Right atrium auricular region (tissue), 2 donors: Measurements from ENCODE around the gene HSPA9. TPM values are rescaled to one million over a fixed set of nuclear protein-coding genes. Genes with fewer than 3 reads are reported as not detected.

ENCODE experiments used
- DNase-seq: peaks from one replicate; pipeline ENCODE4 v3.0.0-alpha.2; 2019; ENCODE audit warnings: low spot score
- H3K27ac ChIP-seq, 2 donors: fragments of 200-600 bp; sonication (generic); 1 replicate in 1 of 2; 2 replicates in 1 of 2; pipeline ENCODE4 v1.5.1; 2016 to 2019
- H3K27me3 ChIP-seq, 2 donors: fragments of 200-600 bp; sonication (generic); one replicate each; pipeline versions ENCODE4 v1.5.1 to v1.6.0; 2017 to 2019
- H3K36me3 ChIP-seq: fragments of 200-600 bp; sonication (generic); one replicate; pipeline ENCODE4 v1.5.1; 2016
- H3K4me1 ChIP-seq, 2 donors: fragments of 200-600 bp; sonication (generic); one replicate each; pipeline versions ENCODE4 v1.5.1 to v1.6.0; 2017 to 2019
- H3K4me3 ChIP-seq, 2 donors: fragments of 200-600 bp; sonication (generic); 1 replicate in 1 of 2; 2 replicates in 1 of 2; pipeline ENCODE4 v1.5.1; 2017 to 2019; ENCODE audit warnings: mild to moderate bottlenecking in 1 of 2, moderate library complexity in 1 of 2
- H3K9me3 ChIP-seq, 2 donors: fragments of 200-600 bp; sonication (generic); one replicate each; pipeline ENCODE4 v1.5.1; 2019
- CTCF ChIP-seq, 2 donors: fragments of 200-600 bp; sonication (generic); IDR thresholded peaks; one replicate each; pipeline ENCODE4 v1.5.1; 2019; ENCODE audit warnings: antibody characterized with exemption in 2 of 2
- total RNA-seq, 2 donors: library from RNA; depleted of rRNA; stranded (reverse); fragments of >200 nt; gene quantifications; one replicate each; pipeline ENCODE4 v1.1.0, GENCODE V29; 2016

Gene HSPA9
- total RNA-seq, 2 donors from 2014 or later: 258 to 417 TPM

DNA sequence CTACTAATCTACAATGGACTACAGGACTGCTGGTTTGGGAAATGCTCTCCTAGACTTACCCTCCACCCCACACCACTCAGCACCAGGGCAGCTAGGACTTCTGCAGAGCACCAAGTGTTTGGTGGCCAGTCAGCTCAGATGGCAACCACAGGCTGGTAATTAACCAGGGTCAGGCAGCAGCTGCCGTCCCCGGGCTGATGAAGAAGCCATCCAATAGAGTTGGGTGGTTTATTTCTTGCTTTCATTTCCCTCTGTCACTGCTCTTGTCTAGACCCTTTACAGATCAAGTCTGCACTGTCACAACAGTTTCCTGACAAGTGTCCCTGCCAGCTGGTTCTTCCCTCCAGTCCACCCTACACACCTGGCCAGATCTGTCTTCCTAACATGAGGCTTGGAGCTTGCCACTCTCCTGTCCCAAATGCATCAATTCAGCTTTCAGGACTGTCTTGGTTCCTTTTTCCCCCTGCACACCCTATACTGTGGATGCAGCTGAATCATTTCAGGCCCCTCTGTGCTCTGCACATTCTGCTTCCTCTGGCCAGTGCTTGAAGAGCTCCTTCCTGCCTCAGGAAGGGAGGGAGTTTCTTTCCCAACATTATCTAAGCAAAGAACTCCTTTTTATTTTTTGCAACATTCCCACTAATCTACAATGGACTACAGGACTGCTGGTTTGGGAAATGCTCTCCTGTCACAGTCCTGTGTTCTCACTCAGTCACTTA lies 30.2 kb upstream of the HSPA9 start:
- no peaks in the 10 kb centered on the region for H3K27me3 ChIP-seq
- no peak for TF ChIP-seq CTCF (IDR thresholded peaks at IDR 0.05)
- no peak overlapping the region for H3K4me3 ChIP-seq
- H3K4me1 ChIP-seq: peaks cover 0 to 7% of the 10 kb centered on the region in 2 donors
- H3K27ac ChIP-seq: no peak overlapping the region
- no peaks in the 10 kb centered on the region for H3K36me3 ChIP-seq
- no peaks in the 10 kb centered on the region for H3K9me3 ChIP-seq
- no peak for DNase-seq

GRCh38 chr5:138604176-138604785 lies 29.1 kb upstream of the HSPA9 start:
- DNase-seq: no peak
- H3K36me3 ChIP-seq: no peaks in the 10 kb centered on the region
- H3K9me3 ChIP-seq: no peaks in the 10 kb centered on the region
- no peak overlapping the region for H3K4me3 ChIP-seq
- H3K27me3 ChIP-seq: no peaks in the 10 kb centered on the region
- H3K4me1 ChIP-seq: no peaks in the 10 kb centered on the region
- TF ChIP-seq CTCF (IDR thresholded peaks at IDR 0.05): no peak
- no peak overlapping the region for H3K27ac ChIP-seq

GRCh38 chr5:138603249-138603920 lies 28.2 kb upstream of the HSPA9 start:
- Histone ChIP-seq H3K9me3 (no peaks in the 10 kb centered on the region), H3K36me3 (no peaks in the 10 kb centered on the region), H3K27ac (no peak overlapping the region), H3K27me3 (no peaks in the 10 kb centered on the region), H3K4me3 (no peak overlapping the region), H3K4me1 (no peaks in the 10 kb centered on the region)
- TF ChIP-seq CTCF (IDR thresholded peaks at IDR 0.05): no peak
- DNase-seq: no peak

- TF ChIP-seq CTCF (IDR thresholded peaks at IDR 0.05): no peak
- Histone ChIP-seq H3K9me3 (no peaks in the 10 kb centered on the region), H3K4me3 (no peak overlapping the region), H3K4me1 (no peaks in the 10 kb centered on the region), H3K27ac (no peak overlapping the region), H3K36me3 (no peaks in the 10 kb centered on the region), H3K27me3 (no peaks in the 10 kb centered on the region)
- no peak for DNase-seq
Observed at GRCh38 chr5:138602371-138603000, 27.3 kb upstream of the HSPA9 start.

- no peaks in the 10 kb centered on the region for H3K9me3 ChIP-seq
- H3K27me3 ChIP-seq: no peaks in the 10 kb centered on the region
- TF ChIP-seq CTCF (IDR thresholded peaks at IDR 0.05): no peak
- H3K36me3 ChIP-seq: no peaks in the 10 kb centered on the region
- no peak for DNase-seq
- no peak overlapping the region for H3K27ac ChIP-seq
- H3K4me3 ChIP-seq: no peak overlapping the region
- no peaks in the 10 kb centered on the region for H3K4me1 ChIP-seq
Observed at GRCh38 chr5:138601444-138601843, 26.2 kb upstream of the HSPA9 start.
